HEK293 (cell line): ENCODE results near the gene NSD1.

Source experiments
- IKZF3 ChIP-seq: fragments of 450-650 bp; IDR thresholded peaks from 2 replicates; pipeline ENCODE4 v1.5.0; 2018; ENCODE audit warnings: missing biosample characterization, mild to moderate bottlenecking, missing genetic modification characterization, moderate library complexity
- PRDM1 ChIP-seq: fragments of 450-650 bp; formaldehyde crosslinking; IDR thresholded peaks from 2 replicates; pipeline ENCODE4; 2016; ENCODE audit warnings: missing biosample characterization, missing genetic modification characterization
- SP2 ChIP-seq: fragments of 450-650 bp; formaldehyde crosslinking; IDR thresholded peaks from 2 replicates; pipeline ENCODE4 v1.5.1; 2016; ENCODE audit warnings: missing biosample characterization, missing genetic modification characterization
- TRIM28 ChIP-seq: IDR thresholded peaks from 2 replicates; pipeline ENCODE4 v1.6.1; 2011; ENCODE audit warnings: low read length, control low read depth, borderline replicate concordance
- ZBTB7A ChIP-seq: fragments of 450-650 bp; formaldehyde crosslinking; IDR thresholded peaks from 2 replicates; pipeline ENCODE4 v1.5.1; 2016; ENCODE audit warnings: low read depth, missing biosample characterization, missing genetic modification characterization
- ZNF76 ChIP-seq: fragments of 450-650 bp; formaldehyde crosslinking; IDR thresholded peaks from 2 replicates; pipeline ENCODE4; 2016; ENCODE audit warnings: low read depth, missing biosample characterization, missing genetic modification characterization, borderline replicate concordance
- TF ChIP-seq, protein P1 (sequence below): fragments of 450-650 bp; formaldehyde crosslinking; IDR thresholded peaks from 2 replicates; pipeline ENCODE4 v1.5.1; 2016; ENCODE audit warnings: missing biosample characterization, missing genetic modification characterization
- TF ChIP-seq, protein P2 (sequence below): fragments of 450-650 bp; formaldehyde crosslinking; IDR thresholded peaks from 2 replicates; pipeline ENCODE4 v1.5.1; 2016; ENCODE audit warnings: missing biosample characterization, missing genetic modification characterization, low read depth
- TF ChIP-seq, protein P3 (sequence below): fragments of 450-650 bp; formaldehyde crosslinking; IDR thresholded peaks from 2 replicates; pipeline ENCODE4 v1.5.1; 2017; ENCODE audit warnings: missing biosample characterization, missing genetic modification characterization

DNA sequence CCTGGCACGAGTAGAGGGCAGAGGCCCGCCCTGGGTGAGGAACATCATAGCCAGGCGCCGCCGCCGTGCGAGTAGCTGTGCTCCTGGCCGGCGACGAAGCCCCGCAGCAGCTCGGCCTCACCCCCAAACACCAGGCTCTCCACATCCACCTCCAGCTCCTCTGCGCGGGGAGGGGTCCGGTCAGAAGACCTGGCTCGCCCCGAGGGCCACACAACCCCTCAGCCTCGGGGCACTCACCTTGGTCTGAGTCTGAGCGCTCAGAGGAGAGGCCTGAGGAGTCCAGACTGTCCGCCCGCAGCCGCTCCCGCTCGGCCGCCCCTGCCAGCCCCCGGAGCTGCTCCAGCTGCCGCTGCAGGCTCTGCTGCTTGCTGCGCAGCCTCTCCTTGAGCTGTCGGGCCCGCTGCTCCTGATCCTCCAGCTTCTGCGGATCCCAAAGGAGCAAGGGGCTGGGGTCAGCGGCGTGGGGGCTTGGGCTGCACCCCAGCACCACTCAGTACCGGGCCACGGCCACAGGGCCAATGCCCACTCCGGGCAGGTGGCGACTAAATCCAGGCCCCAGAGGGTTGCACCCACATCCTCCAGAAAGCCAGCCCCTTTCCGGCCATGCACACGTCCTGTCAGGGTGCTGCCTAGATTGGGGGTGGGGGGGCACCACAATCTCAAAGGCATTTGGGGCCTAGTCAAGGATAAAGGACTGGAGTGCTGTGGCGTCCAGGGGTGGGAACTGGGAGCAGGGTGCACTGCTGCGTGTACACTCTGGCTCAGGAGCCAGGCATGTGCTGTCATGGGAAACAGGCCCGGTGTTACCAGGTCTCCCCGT, 174.2 kb downstream of the NSD1 start:
- TF ChIP-seq ZBTB7A (tag by site-specific recombination), result no peak
- TF ChIP-seq, protein P1, sequence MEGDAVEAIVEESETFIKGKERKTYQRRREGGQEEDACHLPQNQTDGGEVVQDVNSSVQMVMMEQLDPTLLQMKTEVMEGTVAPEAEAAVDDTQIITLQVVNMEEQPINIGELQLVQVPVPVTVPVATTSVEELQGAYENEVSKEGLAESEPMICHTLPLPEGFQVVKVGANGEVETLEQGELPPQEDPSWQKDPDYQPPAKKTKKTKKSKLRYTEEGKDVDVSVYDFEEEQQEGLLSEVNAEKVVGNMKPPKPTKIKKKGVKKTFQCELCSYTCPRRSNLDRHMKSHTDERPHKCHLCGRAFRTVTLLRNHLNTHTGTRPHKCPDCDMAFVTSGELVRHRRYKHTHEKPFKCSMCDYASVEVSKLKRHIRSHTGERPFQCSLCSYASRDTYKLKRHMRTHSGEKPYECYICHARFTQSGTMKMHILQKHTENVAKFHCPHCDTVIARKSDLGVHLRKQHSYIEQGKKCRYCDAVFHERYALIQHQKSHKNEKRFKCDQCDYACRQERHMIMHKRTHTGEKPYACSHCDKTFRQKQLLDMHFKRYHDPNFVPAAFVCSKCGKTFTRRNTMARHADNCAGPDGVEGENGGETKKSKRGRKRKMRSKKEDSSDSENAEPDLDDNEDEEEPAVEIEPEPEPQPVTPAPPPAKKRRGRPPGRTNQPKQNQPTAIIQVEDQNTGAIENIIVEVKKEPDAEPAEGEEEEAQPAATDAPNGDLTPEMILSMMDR (tag by site-specific recombination), result no peak
- no peak for TF ChIP-seq PRDM1
- TF ChIP-seq, protein P2, sequence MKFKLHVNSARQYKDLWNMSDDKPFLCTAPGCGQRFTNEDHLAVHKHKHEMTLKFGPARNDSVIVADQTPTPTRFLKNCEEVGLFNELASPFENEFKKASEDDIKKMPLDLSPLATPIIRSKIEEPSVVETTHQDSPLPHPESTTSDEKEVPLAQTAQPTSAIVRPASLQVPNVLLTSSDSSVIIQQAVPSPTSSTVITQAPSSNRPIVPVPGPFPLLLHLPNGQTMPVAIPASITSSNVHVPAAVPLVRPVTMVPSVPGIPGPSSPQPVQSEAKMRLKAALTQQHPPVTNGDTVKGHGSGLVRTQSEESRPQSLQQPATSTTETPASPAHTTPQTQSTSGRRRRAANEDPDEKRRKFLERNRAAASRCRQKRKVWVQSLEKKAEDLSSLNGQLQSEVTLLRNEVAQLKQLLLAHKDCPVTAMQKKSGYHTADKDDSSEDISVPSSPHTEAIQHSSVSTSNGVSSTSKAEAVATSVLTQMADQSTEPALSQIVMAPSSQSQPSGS (tag by site-specific recombination), result no peak
- TF ChIP-seq ZNF76, result no peak
- no peak for TF ChIP-seq TRIM28
- TF ChIP-seq IKZF3, result no peak
- TF ChIP-seq, protein P3, sequence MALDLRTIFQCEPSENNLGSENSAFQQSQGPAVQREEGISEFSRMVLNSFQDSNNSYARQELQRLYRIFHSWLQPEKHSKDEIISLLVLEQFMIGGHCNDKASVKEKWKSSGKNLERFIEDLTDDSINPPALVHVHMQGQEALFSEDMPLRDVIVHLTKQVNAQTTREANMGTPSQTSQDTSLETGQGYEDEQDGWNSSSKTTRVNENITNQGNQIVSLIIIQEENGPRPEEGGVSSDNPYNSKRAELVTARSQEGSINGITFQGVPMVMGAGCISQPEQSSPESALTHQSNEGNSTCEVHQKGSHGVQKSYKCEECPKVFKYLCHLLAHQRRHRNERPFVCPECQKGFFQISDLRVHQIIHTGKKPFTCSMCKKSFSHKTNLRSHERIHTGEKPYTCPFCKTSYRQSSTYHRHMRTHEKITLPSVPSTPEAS (tag by site-specific recombination), result no peak
- no peak for TF ChIP-seq SP2 (tag by site-specific recombination)
